Ishikawa (cell line): ENCODE results near the gene GREM1.

Experiments used
- CEBPB ChIP-seq: IDR thresholded peaks from 2 replicates; pipeline ENCODE4 v1.6.1; 2012
- CREB1 ChIP-seq: IDR thresholded peaks from 2 replicates; pipeline ENCODE4 v1.6.1; 2012; ENCODE audit warnings: low read depth
- EGR1 ChIP-seq: IDR thresholded peaks from 2 replicates; pipeline ENCODE4 v1.6.1; 2012
- EP300 ChIP-seq: IDR thresholded peaks from 2 replicates; pipeline ENCODE4 v1.6.1; 2012; ENCODE audit warnings: borderline replicate concordance
- FOXM1 ChIP-seq: IDR thresholded peaks from 2 replicates; pipeline ENCODE4 v1.6.1; 2012; ENCODE audit warnings: low read depth, borderline replicate concordance
- MAX ChIP-seq: IDR thresholded peaks from 2 replicates; pipeline ENCODE4 v1.6.1; 2012
- NFIC ChIP-seq: IDR thresholded peaks from 2 replicates; pipeline ENCODE4 v1.6.1; 2012
- RAD21 ChIP-seq: IDR thresholded peaks from 2 replicates; pipeline ENCODE4 v1.6.1; 2012; ENCODE audit warnings: low read depth
- REST ChIP-seq: IDR thresholded peaks from 2 replicates; pipeline ENCODE4 v1.6.1; 2012; ENCODE audit warnings: low read depth, mild to moderate bottlenecking
- TAF1 ChIP-seq: IDR thresholded peaks from 2 replicates; pipeline ENCODE4 v1.6.1; 2012; ENCODE audit warnings: low read depth, mild to moderate bottlenecking
- TCF12 ChIP-seq: IDR thresholded peaks from 2 replicates; pipeline ENCODE4 v1.6.1; 2012; ENCODE audit warnings: low read depth
- TEAD4 ChIP-seq: IDR thresholded peaks from 2 replicates; pipeline ENCODE4 v1.6.1; 2012
- USF1 ChIP-seq: IDR thresholded peaks from 2 replicates; pipeline ENCODE4 v1.6.1; 2012
- YY1 ChIP-seq: IDR thresholded peaks from 2 replicates; pipeline ENCODE4 v1.6.1; 2012; ENCODE audit warnings: low read depth
- ZBTB7A ChIP-seq: IDR thresholded peaks from 2 replicates; pipeline ENCODE4 v1.6.1; 2012; ENCODE audit warnings: low read depth

GREM1 gene

GRCh38 chr15:32723171-32723948, 5.6 kb downstream of the GREM1 start:
- no peak for TF ChIP-seq MAX
- TF ChIP-seq REST: no peak
- TF ChIP-seq RAD21: no peak
- TF ChIP-seq EGR1: no peak
- TF ChIP-seq TCF12: no peak
- no peak for TF ChIP-seq CREB1
- TF ChIP-seq USF1: no peak
- TF ChIP-seq FOXM1: no peak
- no peak for TF ChIP-seq CEBPB
- no peak for TF ChIP-seq TAF1
- TF ChIP-seq TEAD4: no peak
- TF ChIP-seq EP300: no peak
- no peak for TF ChIP-seq NFIC
- no peak for TF ChIP-seq YY1
- TF ChIP-seq ZBTB7A: no peak

GRCh38 chr15:32729700-32730395, 12.0 kb downstream of the GREM1 start:
- no peak for TF ChIP-seq EGR1
- TF ChIP-seq CREB1: no peak
- no peak for TF ChIP-seq MAX
- TF ChIP-seq USF1: no peak

- TF ChIP-seq NFIC (peak; percentile 91), RAD21 (no peak), FOXM1 (no peak), YY1 (no peak), USF1 (peak; percentile 76), TEAD4 (no peak; the same call in 1 of the 2 replicates), TCF12 (peak; percentile 63), EGR1 (no peak), CREB1 (no peak), TAF1 (peak; percentile 39; the same call in 1 of the 2 replicates), CEBPB (no peak), EP300 (no peak), REST (no peak), MAX (peak; percentile 88), ZBTB7A (peak; percentile 74; the same call in 1 of the 2 replicates)
Measured at GRCh38 chr15:32730677-32731654, 13.2 kb downstream of the GREM1 start.

- no peak for TF ChIP-seq NFIC
- no peak for TF ChIP-seq MAX
- TF ChIP-seq CEBPB: no peak
- TF ChIP-seq CREB1: no peak
- no peak for TF ChIP-seq TEAD4
- no peak for TF ChIP-seq EP300
- no peak for TF ChIP-seq REST
- TF ChIP-seq EGR1: no peak
- no peak for TF ChIP-seq YY1
- no peak for TF ChIP-seq RAD21
- TF ChIP-seq TAF1: no peak
- no peak for TF ChIP-seq FOXM1
- TF ChIP-seq ZBTB7A: no peak
- no peak for TF ChIP-seq USF1
- TF ChIP-seq TCF12: no peak
Measured at GRCh38 chr15:32732574-32733157, 14.9 kb downstream of the GREM1 start.
